WTC11 (cell line): ENCODE data around the gene RGS17. TPM values are rescaled to one million over a fixed set of nuclear protein-coding genes. Genes with fewer than 3 reads are reported as not detected.
"Not testable (repeated sequence)": the region's sequence is repeated elsewhere in the genome, so short reads cannot be mapped to it uniquely, and the experiment has no call there.

Experiments used
- ATAC-seq: fragments of 200-7000 bp; cut with Tn5 transposase; 2 replicates; pipeline ENCODE4 v1.10.0; 2021; ENCODE audit warnings: mild to moderate bottlenecking, moderate library complexity
- CTCF ChIA-PET: fragments of 300-600 bp; sonication (Branson Sonifier 250); formaldehyde crosslinking; loops from one replicate; lab custom pipeline; 2021; ENCODE audit warnings: antibody characterized with exemption; lab: Charles Lee
- POLR2A ChIA-PET: fragments of 350-600 bp; sonication (Branson Sonifier 250); formaldehyde crosslinking; loops from one replicate; lab custom pipeline; 2021; ENCODE audit warnings: antibody characterized with exemption; lab: Charles Lee
- DNase-seq: peaks from one replicate; pipeline ENCODE4 v3.0.0; 2021; ENCODE audit warnings: low spot score
- H3K27ac Mint-ChIP-seq: 2 replicates; pipeline ENCODE4 v1.8.0; 2021; ENCODE audit warnings: mixed read lengths
- H3K27me3 Mint-ChIP-seq: 2 replicates; pipeline ENCODE4 v1.8.0; 2021; ENCODE audit warnings: low read depth, mild to moderate bottlenecking, moderate library complexity, mixed read lengths
- H3K36me3 Mint-ChIP-seq: 2 replicates; pipeline ENCODE4 v1.8.0; 2021; ENCODE audit warnings: mixed read lengths
- H3K4me1 Mint-ChIP-seq: 2 replicates; pipeline ENCODE4 v1.8.0; 2022; ENCODE audit warnings: mixed read lengths
- H3K4me3 Mint-ChIP-seq: 2 replicates; pipeline ENCODE4 v1.8.0; 2021; ENCODE audit warnings: mild to moderate bottlenecking, moderate library complexity, mixed read lengths
- H3K9me3 Mint-ChIP-seq: 2 replicates; pipeline ENCODE4 v1.8.0; 2021; ENCODE audit warnings: mixed read lengths
- E2F5 ChIP-seq: sonication (generic); formaldehyde crosslinking; IDR thresholded peaks from 2 replicates; pipeline ENCODE4 v1.8.1; 2022; ENCODE audit warnings: mild to moderate bottlenecking, moderate library complexity, missing genetic modification reagents
- ELF4 ChIP-seq: sonication (generic); formaldehyde crosslinking; IDR thresholded peaks from 2 replicates; pipeline ENCODE4 v1.8.1; 2022; ENCODE audit warnings: low read depth, mild to moderate bottlenecking, moderate library complexity, missing genetic modification reagents
- EMX1 ChIP-seq: fragments of 250-450 bp; sonication (Bioruptor Pico); IDR thresholded peaks from 2 replicates; pipeline ENCODE4 v1.8.0; 2021; ENCODE audit warnings: mild to moderate bottlenecking
- FOXK1 ChIP-seq: sonication (generic); formaldehyde crosslinking; IDR thresholded peaks from 2 replicates; pipeline ENCODE4 v1.8.0; 2022; ENCODE audit warnings: mild to moderate bottlenecking, moderate library complexity, missing genetic modification reagents
- FOXP1 ChIP-seq: sonication (generic); formaldehyde crosslinking; IDR thresholded peaks from 2 replicates; pipeline ENCODE4 v1.8.0; 2022; ENCODE audit warnings: missing genetic modification reagents, mild to moderate bottlenecking, moderate library complexity, borderline replicate concordance
- KAT7 ChIP-seq: sonication (generic); formaldehyde crosslinking; IDR thresholded peaks from 2 replicates; pipeline ENCODE4 v1.8.1; 2023; ENCODE audit warnings: missing genetic modification reagents, mild to moderate bottlenecking, borderline replicate concordance
- MAX ChIP-seq: sonication (generic); formaldehyde crosslinking; IDR thresholded peaks from 2 replicates; pipeline ENCODE4 v1.8.0; 2022; ENCODE audit warnings: mild to moderate bottlenecking, missing genetic modification reagents
- NFYB ChIP-seq: sonication (generic); formaldehyde crosslinking; conservative IDR thresholded peaks from 2 replicates; pipeline ENCODE4 v1.8.0; 2022; ENCODE audit warnings: low read depth, missing genetic modification reagents
- NR1H2 ChIP-seq: sonication (generic); formaldehyde crosslinking; IDR thresholded peaks from 2 replicates; pipeline ENCODE4 v1.9.0; 2021; ENCODE audit warnings: mild to moderate bottlenecking, moderate library complexity, missing genetic modification reagents
- OVOL2 ChIP-seq: fragments of 250-450 bp; sonication (Bioruptor Pico); IDR thresholded peaks from 2 replicates; pipeline ENCODE4 v1.9.0; 2021; ENCODE audit warnings: mild to moderate bottlenecking, borderline replicate concordance
- PREB ChIP-seq: sonication (generic); formaldehyde crosslinking; IDR thresholded peaks from 2 replicates; pipeline ENCODE4 v1.8.1; 2022; ENCODE audit warnings: mild to moderate bottlenecking, missing genetic modification reagents, moderate library complexity, borderline replicate concordance
- RELA ChIP-seq: sonication (generic); formaldehyde crosslinking; IDR thresholded peaks from 2 replicates; pipeline ENCODE4 v1.8.1; 2022; ENCODE audit warnings: missing genetic modification reagents, mild to moderate bottlenecking, borderline replicate concordance
- RORB ChIP-seq: fragments of 250-450 bp; sonication (Bioruptor Pico); IDR thresholded peaks from 2 replicates; pipeline ENCODE4 v1.9.0; 2021; ENCODE audit warnings: mild to moderate bottlenecking
- SMAD4 ChIP-seq: sonication (generic); formaldehyde crosslinking; IDR thresholded peaks from 2 replicates; pipeline ENCODE4 v1.8.0; 2022; ENCODE audit warnings: mild to moderate bottlenecking, missing genetic modification reagents
- SOX15 ChIP-seq: fragments of 250-450 bp; sonication (Bioruptor Pico); IDR thresholded peaks from 2 replicates; pipeline ENCODE4 v1.9.0; 2021; ENCODE audit warnings: mild to moderate bottlenecking
- TEAD1 ChIP-seq: sonication (generic); formaldehyde crosslinking; IDR thresholded peaks from 2 replicates; pipeline ENCODE4 v1.8.0; 2022; ENCODE audit warnings: mild to moderate bottlenecking, missing genetic modification reagents
- ZNF317 ChIP-seq: sonication (generic); formaldehyde crosslinking; IDR thresholded peaks from 2 replicates; pipeline ENCODE4 v1.8.1; 2023; ENCODE audit warnings: low read depth, mild to moderate bottlenecking, moderate library complexity, missing genetic modification reagents, borderline replicate concordance
- ZSCAN18 ChIP-seq: fragments of 250-450 bp; sonication (Bioruptor Pico); IDR thresholded peaks from 2 replicates; pipeline ENCODE4 v2.1.2; 2022; ENCODE audit warnings: mild to moderate bottlenecking, moderate library complexity
- total RNA-seq: library from RNA; stranded (reverse); gene quantifications from 3 replicates; pipeline ENCODE4 v1.2.3, GENCODE V29; 2021
- TF ChIP-seq, protein P1 (sequence below): sonication (generic); formaldehyde crosslinking; IDR thresholded peaks from 2 replicates; pipeline ENCODE4 v1.8.0; 2022; ENCODE audit warnings: missing genetic modification reagents

Gene RGS17
- total RNA-seq, 1 experiment from 2014 or later, result 9.3 TPM

- H3K36me3 Mint-ChIP-seq, result peaks cover 16% of the 10 kb centered on the region
- H3K9me3 Mint-ChIP-seq, result no peaks in the 10 kb centered on the region
- POLR2A ChIA-PET, result interaction anchor here (0.7 to 4.2 kb wide), 2 partner anchors 17 to 59 kb away, joined by 6 to 16 read pairs; partner anchors contain the start of gene FBXO5
- H3K4me1 Mint-ChIP-seq, result peaks cover 23% of the 10 kb centered on the region
- H3K27me3 Mint-ChIP-seq, result no peaks in the 10 kb centered on the region
- CTCF ChIA-PET, result no interaction called here
- TF ChIP-seq ELF4 (no peak), SOX15 (CRISPR knock-in tag) (no peak), E2F5 (no peak), RELA (CRISPR knock-in tag) (no peak), FOXK1 (CRISPR knock-in tag) (no peak), MAX (no peak), PREB (CRISPR knock-in tag) (no peak), EMX1 (no peak), RORB (no peak), ZSCAN18 (CRISPR knock-in tag) (no peak)
- TF ChIP-seq, protein P1, sequence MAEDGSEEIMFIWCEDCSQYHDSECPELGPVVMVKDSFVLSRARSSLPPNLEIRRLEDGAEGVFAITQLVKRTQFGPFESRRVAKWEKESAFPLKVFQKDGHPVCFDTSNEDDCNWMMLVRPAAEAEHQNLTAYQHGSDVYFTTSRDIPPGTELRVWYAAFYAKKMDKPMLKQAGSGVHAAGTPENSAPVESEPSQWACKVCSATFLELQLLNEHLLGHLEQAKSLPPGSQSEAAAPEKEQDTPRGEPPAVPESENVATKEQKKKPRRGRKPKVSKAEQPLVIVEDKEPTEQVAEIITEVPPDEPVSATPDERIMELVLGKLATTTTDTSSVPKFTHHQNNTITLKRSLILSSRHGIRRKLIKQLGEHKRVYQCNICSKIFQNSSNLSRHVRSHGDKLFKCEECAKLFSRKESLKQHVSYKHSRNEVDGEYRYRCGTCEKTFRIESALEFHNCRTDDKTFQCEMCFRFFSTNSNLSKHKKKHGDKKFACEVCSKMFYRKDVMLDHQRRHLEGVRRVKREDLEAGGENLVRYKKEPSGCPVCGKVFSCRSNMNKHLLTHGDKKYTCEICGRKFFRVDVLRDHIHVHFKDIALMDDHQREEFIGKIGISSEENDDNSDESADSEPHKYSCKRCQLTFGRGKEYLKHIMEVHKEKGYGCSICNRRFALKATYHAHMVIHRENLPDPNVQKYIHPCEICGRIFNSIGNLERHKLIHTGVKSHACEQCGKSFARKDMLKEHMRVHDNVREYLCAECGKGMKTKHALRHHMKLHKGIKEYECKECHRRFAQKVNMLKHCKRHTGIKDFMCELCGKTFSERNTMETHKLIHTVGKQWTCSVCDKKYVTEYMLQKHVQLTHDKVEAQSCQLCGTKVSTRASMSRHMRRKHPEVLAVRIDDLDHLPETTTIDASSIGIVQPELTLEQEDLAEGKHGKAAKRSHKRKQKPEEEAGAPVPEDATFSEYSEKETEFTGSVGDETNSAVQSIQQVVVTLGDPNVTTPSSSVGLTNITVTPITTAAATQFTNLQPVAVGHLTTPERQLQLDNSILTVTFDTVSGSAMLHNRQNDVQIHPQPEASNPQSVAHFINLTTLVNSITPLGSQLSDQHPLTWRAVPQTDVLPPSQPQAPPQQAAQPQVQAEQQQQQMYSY (CRISPR knock-in tag), result no peak
- H3K27ac Mint-ChIP-seq, result no peak overlapping the region
- DNase-seq (no peak), ATAC-seq (no peak)
- H3K4me3 Mint-ChIP-seq, result peak overlapping the region; percentile 96
These were observed 130.8 kb downstream of the RGS17 start for GRCh38 chr6:153000243-153000642.

- POLR2A ChIA-PET, result interaction anchor here (4.2 kb wide), 1 partner anchor 17 kb away, joined by 16 read pairs; the partner anchor contains the start of gene FBXO5
- H3K9me3 Mint-ChIP-seq, H3K27ac Mint-ChIP-seq, ATAC-seq, CTCF ChIA-PET, DNase-seq, H3K27me3 Mint-ChIP-seq, H3K4me3 Mint-ChIP-seq: not testable (repeated sequence)
- Mint-ChIP-seq H3K4me1 (peaks cover 23% of the 10 kb centered on the region), H3K36me3 (peaks cover 16% of the 10 kb centered on the region)
These were observed 131.5 kb downstream of the RGS17 start for GRCh38 chr6:152999538-152999937.

GRCh38 chr6:152993847-152994246 is 137.2 kb downstream of the RGS17 start:
- Mint-ChIP-seq H3K9me3 (no peaks in the 10 kb centered on the region), H3K27ac (no peak overlapping the region; the same call in 1 of the 2 replicates), H3K27me3 (no peaks in the 10 kb centered on the region), H3K4me3 (no peak overlapping the region), H3K4me1 (no peaks in the 10 kb centered on the region), H3K36me3 (peaks cover 42% of the 10 kb centered on the region)
- ChIA-PET POLR2A (no interaction called here), CTCF (no interaction called here)
- no peak for DNase-seq
- TF ChIP-seq SMAD4 (CRISPR knock-in tag) (no peak), KAT7 (CRISPR knock-in tag) (no peak), OVOL2 (CRISPR knock-in tag) (no peak), NR1H2 (CRISPR knock-in tag) (no peak), NFYB (CRISPR knock-in tag) (no peak), ZNF317 (no peak), FOXP1 (CRISPR knock-in tag) (no peak), TEAD1 (CRISPR knock-in tag) (no peak)
- no peak for ATAC-seq
